HG03571 (cell line): ENCODE data around the gene ZNF610.
"Not testable (repeated sequence)": the region's sequence is repeated elsewhere in the genome, so short reads cannot be mapped to it uniquely, and the experiment has no call there.

Source experiments
- ATAC-seq: cut with Tn5 transposase; IDR thresholded peaks from one replicate; pipeline ENCODE4 v1.9.1; 2021; ENCODE audit not compliant: unreplicated experiment

ZNF610 gene

GRCh38 chr19:52336117-52336790 lies at the start of gene ZNF610:
Gene ZNF610, plus strand, starts transcription at chr19:52336243. Its CDS starts 12,930 bp downstream, at chr19:52349173.
- no peak for ATAC-seq

DNA sequence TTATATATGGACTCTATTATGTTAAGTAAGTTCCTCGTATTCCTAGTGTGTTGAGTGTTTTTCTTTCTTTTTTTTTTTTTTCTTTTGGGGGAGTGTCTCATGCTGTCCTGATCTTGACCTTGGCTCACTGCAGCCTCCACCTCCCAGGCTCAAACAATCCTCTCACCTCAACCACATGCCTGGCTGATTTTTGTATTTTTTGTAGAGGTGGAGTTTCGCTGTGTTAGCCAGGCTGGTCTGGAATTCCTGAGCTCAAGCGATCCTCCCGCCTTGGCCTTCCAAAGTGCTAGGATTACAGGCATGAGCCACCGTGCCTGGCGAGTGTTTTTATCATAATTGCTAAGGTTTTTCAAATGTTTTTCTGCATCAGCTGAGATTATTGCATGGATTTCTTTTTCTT lies 49.8 kb upstream of the ZNF610 start:
- no peak for ATAC-seq

DNA sequence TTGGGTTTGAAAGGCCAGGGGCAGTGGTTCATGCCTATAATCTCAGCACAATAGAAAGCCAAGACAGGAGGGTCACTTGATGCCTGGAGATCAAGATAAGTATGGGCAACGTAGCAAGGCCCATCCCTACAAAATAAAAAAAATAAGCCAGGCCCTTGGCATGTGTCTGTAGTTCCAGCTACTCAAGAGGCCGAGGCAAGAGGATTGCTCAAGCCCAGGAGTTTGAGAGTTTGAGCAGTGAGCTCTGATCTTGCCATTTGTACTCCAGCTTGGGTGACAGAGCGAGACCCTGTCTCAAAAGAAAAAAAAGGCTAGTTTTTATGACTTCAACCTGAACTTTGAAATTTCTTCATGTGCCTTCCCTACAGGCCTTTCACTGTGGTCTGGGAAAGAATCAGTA lies 44.3 kb upstream of the ZNF610 start:
- no peak for ATAC-seq

- not testable (repeated sequence) for ATAC-seq
Observed at GRCh38 chr19:52292946-52293345, 43.1 kb upstream of the ZNF610 start.

GRCh38 chr19:52296400-52296772 lies 39.7 kb upstream of the ZNF610 start:
- ATAC-seq = no peak

GRCh38 chr19:52296773-52297600 lies 39.1 kb upstream of the ZNF610 start, which contains the start of gene ZNF480:
Gene ZNF480, plus strand, starts transcription at chr19:52297169. Its CDS starts 3,244 bp downstream, at chr19:52300413.
- ATAC-seq = peak; percentile 54

GRCh38 chr19:52297601-52298364 lies 38.3 kb upstream of the ZNF610 start:
- ATAC-seq = peak; percentile 16

DNA sequence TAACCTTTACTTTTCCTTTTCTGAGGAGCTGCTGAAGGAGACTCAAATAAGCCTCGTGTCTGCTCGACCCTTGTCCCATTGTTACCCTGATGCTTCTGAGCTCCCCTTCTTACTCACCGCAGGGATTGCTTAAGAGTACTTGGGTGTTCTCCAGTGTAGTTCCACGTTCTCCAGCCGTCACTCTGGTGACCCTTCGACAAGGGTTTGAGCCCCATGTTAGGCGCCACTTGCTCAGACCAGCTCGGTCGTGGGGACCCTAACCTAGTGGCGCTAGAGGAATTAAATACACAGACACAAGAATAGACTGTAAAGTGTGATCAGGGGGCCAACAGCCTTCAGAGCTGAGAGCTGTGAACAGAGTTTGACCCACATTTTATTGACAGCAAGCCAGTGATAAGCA lies 28.8 kb upstream of the ZNF610 start:
- no peak for ATAC-seq

GRCh38 chr19:52322429-52322828 lies 13.6 kb upstream of the ZNF610 start:
- ATAC-seq = no peak

GRCh38 chr19:52331757-52332156 lies 4.3 kb upstream of the ZNF610 start:
- ATAC-seq = no peak

DNA sequence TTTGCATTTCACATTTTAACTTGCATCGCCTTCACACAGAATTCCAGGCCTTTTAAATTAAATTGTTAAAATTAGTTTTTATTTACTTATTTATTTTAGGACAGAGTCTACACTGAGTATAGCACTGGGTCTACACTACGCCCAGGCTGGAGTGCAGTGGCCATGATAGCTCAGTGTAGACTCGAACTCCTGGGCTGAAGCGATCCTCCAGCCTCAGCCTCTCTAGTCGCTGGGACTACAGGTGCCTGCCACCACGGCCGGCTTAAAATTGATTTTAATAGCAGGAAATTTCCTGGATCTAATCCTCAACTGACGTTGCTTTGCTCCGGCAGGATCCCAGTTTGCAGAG lies 301 bp upstream of the ZNF610 start:
- no peak for ATAC-seq

GRCh38 chr19:52336791-52337381 lies 843 bp downstream of the ZNF610 start:
- no peak for ATAC-seq

GRCh38 chr19:52339022-52339421 lies 3.0 kb downstream of the ZNF610 start:
- ATAC-seq = not testable (repeated sequence)

DNA sequence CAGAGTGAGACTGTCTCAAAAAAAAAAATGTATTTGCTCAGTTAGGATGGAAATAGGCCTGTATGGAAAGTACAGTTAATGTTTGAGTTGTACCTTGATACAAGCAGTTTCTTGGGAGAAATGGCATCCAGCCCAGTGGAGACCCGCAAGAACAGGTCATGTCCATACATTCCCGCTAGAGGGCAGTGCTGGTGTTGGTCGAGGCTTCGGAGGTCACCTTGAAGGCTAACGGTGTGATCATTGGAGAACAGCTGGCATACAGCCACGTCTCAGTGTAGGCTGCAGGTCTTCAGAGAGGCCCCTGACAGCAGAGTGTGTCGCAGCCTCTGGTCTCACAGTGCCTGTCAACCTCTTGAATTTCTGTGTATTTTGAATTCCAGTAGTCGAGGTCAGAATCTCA lies 7.5 kb downstream of the ZNF610 start:
- ATAC-seq = no peak

DNA sequence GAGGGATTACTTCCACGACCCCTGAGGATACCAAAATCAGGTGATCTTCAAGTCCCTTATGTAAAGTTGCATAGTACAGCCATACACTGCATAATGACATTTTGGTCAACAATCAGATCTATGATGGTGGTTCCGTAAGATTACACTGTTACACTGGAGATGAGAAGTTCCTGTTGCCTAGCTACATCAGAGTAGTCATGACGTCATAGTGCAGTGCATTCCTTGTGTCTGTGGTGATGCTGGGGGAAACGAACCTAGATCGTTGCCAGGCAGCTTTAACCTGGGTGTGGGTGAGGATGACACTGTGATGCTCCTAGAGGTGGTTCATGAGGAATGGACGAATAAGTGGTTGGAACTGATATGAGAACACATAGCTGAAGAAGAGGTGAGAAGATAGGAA lies 9.1 kb downstream of the ZNF610 start:
- no peak for ATAC-seq

- no peak for ATAC-seq
Observed at GRCh38 chr19:52351512-52351911, 15.5 kb downstream of the ZNF610 start.

DNA sequence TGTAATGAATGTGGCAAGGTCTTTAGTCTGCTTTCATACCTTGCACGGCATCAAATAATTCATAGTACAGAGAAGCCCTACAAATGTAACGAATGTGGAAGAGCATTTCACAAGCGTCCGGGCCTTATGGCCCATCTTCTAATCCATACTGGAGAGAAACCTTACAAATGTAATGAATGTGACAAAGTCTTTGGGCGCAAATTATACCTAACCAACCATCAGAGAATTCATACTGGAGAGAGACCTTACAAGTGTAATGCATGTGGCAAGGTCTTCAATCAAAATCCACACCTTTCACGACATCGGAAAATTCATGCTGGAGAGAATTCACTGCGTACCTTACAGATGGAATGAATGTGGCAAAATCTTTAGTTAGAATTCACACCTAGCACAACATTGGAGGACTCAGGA lies 30.4 kb downstream of the ZNF610 start:
- no peak for ATAC-seq

- ATAC-seq = no peak
Observed at GRCh38 chr19:52369559-52370340, 33.7 kb downstream of the ZNF610 start, which contains the start of gene ZNF880. Gene ZNF880, plus strand, starts transcription at chr19:52369923. Its CDS starts 43 bp downstream, at chr19:52369966.

DNA sequence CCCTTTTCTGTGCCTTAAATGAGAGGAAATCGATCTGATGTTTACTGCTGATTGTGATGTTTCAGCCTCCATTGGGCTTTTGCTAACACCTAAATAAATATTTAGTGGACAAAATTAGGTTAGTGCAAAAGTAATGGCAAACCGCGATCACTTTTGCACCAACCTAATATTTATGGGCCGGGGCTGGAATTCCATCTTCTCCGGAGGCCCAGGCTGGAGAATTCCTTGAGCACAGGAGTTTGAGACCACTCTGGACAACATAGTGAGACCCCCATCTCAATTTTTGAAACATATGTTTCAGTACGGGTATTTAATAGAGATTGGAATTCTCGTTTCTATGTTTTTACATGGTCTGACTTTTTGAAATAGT lies 34.3 kb downstream of the ZNF610 start:
- ATAC-seq = no peak

DNA sequence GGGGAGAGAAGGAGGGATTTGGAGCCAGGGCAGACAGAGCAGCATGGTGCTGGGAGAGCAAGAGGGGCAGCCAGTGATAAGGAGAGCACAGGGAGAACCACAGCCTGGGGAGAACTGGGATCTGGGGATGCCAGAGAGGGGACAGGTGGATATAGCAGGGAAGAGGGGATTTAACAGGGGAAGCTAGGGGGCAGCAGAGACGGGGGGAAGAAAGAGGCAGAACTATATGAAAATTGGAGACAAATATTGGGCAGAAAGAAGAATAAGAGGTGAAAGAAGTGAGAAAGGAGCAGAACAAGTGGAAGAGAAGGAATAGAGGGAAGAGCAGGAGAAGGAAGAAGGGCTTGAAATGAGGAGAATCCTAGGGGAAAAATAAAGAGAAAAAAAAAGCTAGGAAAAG lies 55.1 kb downstream of the ZNF610 start:
- ATAC-seq = no peak
